IMR-90 (cell line): ENCODE measurements around the gene UST.

ENCODE experiments used
- MXI1 ChIP-seq: IDR thresholded peaks from 2 replicates; pipeline ENCODE4 v1.6.1; 2012; ENCODE audit warnings: low read depth, mild to moderate bottlenecking, low read length, moderate library complexity, borderline replicate concordance
- POLR2A ChIP-seq: IDR thresholded peaks from 2 replicates; pipeline ENCODE4 v1.6.1; 2012; ENCODE audit warnings: mild to moderate bottlenecking, low read depth, low read length
- SMC3 ChIP-seq: fragments of 150-350 bp; IDR thresholded peaks from 2 replicates; pipeline ENCODE4 v1.6.1; 2016; ENCODE audit warnings: low read depth, mild to moderate bottlenecking, antibody characterized with exemption, low read length, moderate library complexity
- TF ChIP-seq, protein P1 (sequence below): conservative IDR thresholded peaks from 2 replicates; pipeline ENCODE4 v1.5.1; 2012; ENCODE audit warnings: mild to moderate bottlenecking, low read depth, low read length, improper control_type of control experiment

DNA sequence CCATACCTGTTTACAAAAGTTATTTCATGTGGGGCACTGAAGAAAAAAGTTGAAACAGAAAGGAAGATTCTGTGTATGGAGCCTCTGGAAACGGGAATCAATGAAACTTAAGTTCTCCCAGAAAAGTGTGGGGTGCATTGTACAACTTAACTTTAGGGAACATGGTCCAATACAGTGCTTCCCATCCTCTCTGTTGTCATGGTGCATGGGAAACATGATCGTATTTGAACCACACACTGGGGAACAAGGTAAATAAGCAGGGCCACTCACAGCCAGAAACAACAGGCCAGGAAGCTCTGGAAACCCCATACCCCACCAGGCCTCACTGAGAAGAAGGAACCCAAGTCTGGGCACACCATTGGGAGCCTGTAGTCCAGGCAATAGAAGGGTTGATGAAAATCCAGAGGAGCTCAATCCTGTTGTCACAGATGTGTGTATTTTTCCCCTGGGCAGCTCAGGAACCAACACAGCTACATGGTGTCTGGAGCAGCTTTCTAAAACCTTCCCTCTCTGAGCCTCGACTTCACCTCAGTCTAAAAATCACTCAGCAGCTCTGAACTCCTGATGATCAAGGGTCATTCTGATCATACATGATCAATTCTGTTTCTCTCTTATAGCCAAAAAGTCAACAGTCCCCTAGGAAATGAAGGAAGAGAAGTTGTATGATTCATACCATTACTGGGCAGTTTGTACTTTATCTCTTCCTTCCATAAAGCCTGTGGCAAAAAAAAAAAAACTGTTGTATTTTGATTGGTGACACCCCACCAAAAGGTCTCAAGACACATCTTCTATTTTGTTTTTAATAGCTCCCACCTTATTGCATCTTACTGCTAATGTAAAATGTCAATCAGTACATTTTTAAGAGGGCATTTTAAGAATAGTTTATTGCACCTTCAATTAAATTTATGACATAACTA, 372.2 kb downstream of the UST start:
- TF ChIP-seq, protein P1, sequence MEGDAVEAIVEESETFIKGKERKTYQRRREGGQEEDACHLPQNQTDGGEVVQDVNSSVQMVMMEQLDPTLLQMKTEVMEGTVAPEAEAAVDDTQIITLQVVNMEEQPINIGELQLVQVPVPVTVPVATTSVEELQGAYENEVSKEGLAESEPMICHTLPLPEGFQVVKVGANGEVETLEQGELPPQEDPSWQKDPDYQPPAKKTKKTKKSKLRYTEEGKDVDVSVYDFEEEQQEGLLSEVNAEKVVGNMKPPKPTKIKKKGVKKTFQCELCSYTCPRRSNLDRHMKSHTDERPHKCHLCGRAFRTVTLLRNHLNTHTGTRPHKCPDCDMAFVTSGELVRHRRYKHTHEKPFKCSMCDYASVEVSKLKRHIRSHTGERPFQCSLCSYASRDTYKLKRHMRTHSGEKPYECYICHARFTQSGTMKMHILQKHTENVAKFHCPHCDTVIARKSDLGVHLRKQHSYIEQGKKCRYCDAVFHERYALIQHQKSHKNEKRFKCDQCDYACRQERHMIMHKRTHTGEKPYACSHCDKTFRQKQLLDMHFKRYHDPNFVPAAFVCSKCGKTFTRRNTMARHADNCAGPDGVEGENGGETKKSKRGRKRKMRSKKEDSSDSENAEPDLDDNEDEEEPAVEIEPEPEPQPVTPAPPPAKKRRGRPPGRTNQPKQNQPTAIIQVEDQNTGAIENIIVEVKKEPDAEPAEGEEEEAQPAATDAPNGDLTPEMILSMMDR = no peak
- TF ChIP-seq MXI1 (no peak), SMC3 (no peak), POLR2A (no peak)
